ENCODE results near the gene TMEM234. TPM values are rescaled to one million over a fixed set of nuclear protein-coding genes. Genes with fewer than 3 reads are reported as not detected.

TMEM234 gene
- total and polyA plus RNA-seq, 2 donors, result 12.5 to 16.1 TPM

GRCh38 chr1:32200226-32201010 is 21.7 kb downstream of the TMEM234 start, which contains the start of gene CCDC28B:
Gene CCDC28B, plus strand, starts transcription at chr1:32200595. Its CDS starts 1,341 bp downstream, at chr1:32201936.
- Histone ChIP-seq H3K4me3 (ENCODE audit: low read depth, low read length) (peak within 1 kb of the TSS; percentile 43), H3K4me1 (ENCODE audit: insufficient read depth) (no peaks in the 10 kb centered on the region), H3K36me3 (ENCODE audit: insufficient read depth) (no peaks in the 10 kb centered on the region), H3K27ac (ENCODE audit: low read depth) (peak within 1 kb of the TSS; percentile 14)
- under 1% methylated on average over 34 of the region's 34 CpGs for WGBS
- DNase-seq (ENCODE audit: extremely low spot score), result peak; percentile 72

- 27% methylated on average over 6 of the region's 6 CpGs for WGBS
- H3K27ac ChIP-seq (ENCODE audit: low read depth), result no peak overlapping the region
- DNase-seq (ENCODE audit: extremely low spot score), result no peak
- peaks cover 2% of the 10 kb centered on the region for H3K36me3 ChIP-seq (ENCODE audit: insufficient read depth)
- no peak overlapping the region for H3K4me3 ChIP-seq (ENCODE audit: low read depth, low read length)
- H3K4me1 ChIP-seq (ENCODE audit: insufficient read depth), result no peaks in the 10 kb centered on the region
Observed at GRCh38 chr1:32199717-32200072, 22.5 kb downstream of the TMEM234 start.

- WGBS, result 51% methylated on average over 4 of the region's 4 CpGs
- no peak for DNase-seq (ENCODE audit: extremely low spot score)
- no peak overlapping the region for H3K4me3 ChIP-seq (ENCODE audit: low read depth, low read length)
Observed at GRCh38 chr1:32199043-32199716, 23.0 kb downstream of the TMEM234 start.

GRCh38 chr1:32198237-32199042 is 23.7 kb downstream of the TMEM234 start:
- DNase-seq (ENCODE audit: extremely low spot score), result no peak
- H3K27ac ChIP-seq (ENCODE audit: low read depth), result no peak overlapping the region
- 89% methylated on average over 3 of the region's 3 CpGs for WGBS
- no peaks in the 10 kb centered on the region for H3K4me1 ChIP-seq (ENCODE audit: insufficient read depth)
- H3K36me3 ChIP-seq (ENCODE audit: insufficient read depth), result peaks cover 2% of the 10 kb centered on the region
- no peak overlapping the region for H3K4me3 ChIP-seq (ENCODE audit: low read depth, low read length)

More at GRCh38 chr1:32199043-32199716, 23.0 kb downstream of the TMEM234 start:
- Histone ChIP-seq H3K4me1 (ENCODE audit: insufficient read depth) (no peaks in the 10 kb centered on the region), H3K36me3 (ENCODE audit: insufficient read depth) (peaks cover 2% of the 10 kb centered on the region), H3K27ac (ENCODE audit: low read depth) (no peak overlapping the region)

GRCh38 chr1:32197837-32198236 is 24.3 kb downstream of the TMEM234 start:
- Histone ChIP-seq H3K36me3 (ENCODE audit: insufficient read depth) (peaks cover 2% of the 10 kb centered on the region), H3K4me3 (ENCODE audit: low read depth, low read length) (no peak overlapping the region), H3K4me1 (ENCODE audit: insufficient read depth) (no peaks in the 10 kb centered on the region), H3K27ac (ENCODE audit: low read depth) (no peak overlapping the region)
- DNase-seq (ENCODE audit: extremely low spot score), result no peak
- 66% methylated on average over 6 of the region's 6 CpGs for WGBS

GRCh38 chr1:32197074-32197473 is 25.1 kb downstream of the TMEM234 start:
- Histone ChIP-seq H3K27ac (ENCODE audit: low read depth) (no peak overlapping the region), H3K4me1 (ENCODE audit: insufficient read depth) (no peaks in the 10 kb centered on the region), H3K36me3 (ENCODE audit: insufficient read depth) (peaks cover 7% of the 10 kb centered on the region), H3K4me3 (ENCODE audit: low read depth, low read length) (no peak overlapping the region)
- no peak for DNase-seq (ENCODE audit: extremely low spot score)
- WGBS, result 87% methylated on average over 1 of the region's 1 CpG

GRCh38 chr1:32195972-32196823 is 26.0 kb downstream of the TMEM234 start:
- DNase-seq (ENCODE audit: extremely low spot score), result no peak
- peaks cover 7% of the 10 kb centered on the region for H3K36me3 ChIP-seq (ENCODE audit: insufficient read depth)
- H3K4me1 ChIP-seq (ENCODE audit: insufficient read depth), result no peaks in the 10 kb centered on the region

GRCh38 chr1:32195531-32195930 is 26.6 kb downstream of the TMEM234 start:
- Histone ChIP-seq H3K4me1 (ENCODE audit: insufficient read depth) (no peaks in the 10 kb centered on the region), H3K36me3 (ENCODE audit: insufficient read depth) (peaks cover 7% of the 10 kb centered on the region), H3K27ac (ENCODE audit: low read depth) (no peak overlapping the region), H3K4me3 (ENCODE audit: low read depth, low read length) (no peak overlapping the region)
- DNase-seq (ENCODE audit: extremely low spot score), result no peak
- WGBS, result 86% methylated on average over 3 of the region's 3 CpGs

More at GRCh38 chr1:32195972-32196823, 26.0 kb downstream of the TMEM234 start:
- Histone ChIP-seq H3K27ac (ENCODE audit: low read depth) (no peak overlapping the region), H3K4me3 (ENCODE audit: low read depth, low read length) (no peak overlapping the region)

GRCh38 chr1:32194984-32195383 is 27.2 kb downstream of the TMEM234 start:
- DNase-seq (ENCODE audit: extremely low spot score), result no peak
- Histone ChIP-seq H3K4me3 (ENCODE audit: low read depth, low read length) (no peak overlapping the region), H3K4me1 (ENCODE audit: insufficient read depth) (no peaks in the 10 kb centered on the region), H3K27ac (ENCODE audit: low read depth) (no peak overlapping the region), H3K36me3 (ENCODE audit: insufficient read depth) (peaks cover 7% of the 10 kb centered on the region)
- 95% methylated on average over 6 of the region's 6 CpGs for WGBS

GRCh38 chr1:32192220-32192948 is 29.8 kb downstream of the TMEM234 start:
- no peak overlapping the region for H3K27ac ChIP-seq (ENCODE audit: low read depth)
- peaks cover 13% of the 10 kb centered on the region for H3K36me3 ChIP-seq (ENCODE audit: insufficient read depth)
- no peak overlapping the region for H3K4me3 ChIP-seq (ENCODE audit: low read depth, low read length)
- no peak for DNase-seq (ENCODE audit: extremely low spot score)
- 93% methylated on average over 8 of the region's 8 CpGs for WGBS
- H3K4me1 ChIP-seq (ENCODE audit: insufficient read depth), result no peaks in the 10 kb centered on the region

- H3K27ac ChIP-seq (ENCODE audit: low read depth), result no peak overlapping the region
- H3K4me1 ChIP-seq (ENCODE audit: insufficient read depth), result peaks cover 2% of the 10 kb centered on the region
- no peak for DNase-seq (ENCODE audit: extremely low spot score)
- 97% methylated on average over 9 of the region's 9 CpGs for WGBS
- H3K4me3 ChIP-seq (ENCODE audit: low read depth, low read length), result no peak overlapping the region
- peaks cover 11% of the 10 kb centered on the region for H3K36me3 ChIP-seq (ENCODE audit: insufficient read depth)
Observed at GRCh38 chr1:32187850-32188249, 34.3 kb downstream of the TMEM234 start.

- Histone ChIP-seq H3K36me3 (ENCODE audit: insufficient read depth) (peaks cover 6% of the 10 kb centered on the region), H3K4me1 (ENCODE audit: insufficient read depth) (peaks cover 2% of the 10 kb centered on the region)
- WGBS, result 93% methylated on average over 2 of the region's 2 CpGs
Observed at GRCh38 chr1:32186491-32186890, 35.7 kb downstream of the TMEM234 start.

More at GRCh38 chr1:32186491-32186890, 35.7 kb downstream of the TMEM234 start:
- no peak overlapping the region for H3K4me3 ChIP-seq (ENCODE audit: low read depth, low read length)
- H3K27ac ChIP-seq (ENCODE audit: low read depth), result no peak overlapping the region
- DNase-seq (ENCODE audit: extremely low spot score), result no peak

All from urinary bladder (tissue), 4 donors.